Neutrophil (primary cell): Measurements from ENCODE around the gene SHC1.
"Not testable (repeated sequence)": the region's sequence is repeated elsewhere in the genome, so short reads cannot be mapped to it uniquely, and the experiment has no call there.

Source experiments
- H3K27ac ChIP-seq: fragments of 200-600 bp; sonication (generic); 2 replicates; pipeline ENCODE4 v1.5.1; 2016; ENCODE audit warnings: mild to moderate bottlenecking, moderate library complexity
- H3K27me3 ChIP-seq: fragments of 200-600 bp; sonication (generic); 2 replicates; pipeline ENCODE4 v1.6.0; 2016; ENCODE audit warnings: mild to moderate bottlenecking
- H3K36me3 ChIP-seq: fragments of 200-600 bp; sonication (generic); 2 replicates; pipeline ENCODE4 v1.5.1; 2017
- H3K4me1 ChIP-seq, 2 experiments: fragments of 200-600 bp in 1 of 2; sonication (generic) in 1 of 2; 1 replicate in 1 of 2; 2 replicates in 1 of 2; pipeline versions ENCODE4 v1.5.1 to v1.6.1; 2013 to 2016; ENCODE audit warnings: low read depth in 1 of 2, low read length in 1 of 2, mild to moderate bottlenecking in 1 of 2, moderate library complexity in 1 of 2; ENCODE audit not compliant: control insufficient read depth in 1 of 2, insufficient read depth in 1 of 2
- H3K4me3 ChIP-seq, 2 experiments: fragments of 200-600 bp in 1 of 2; sonication (generic) in 1 of 2; 1 replicate in 1 of 2; 2 replicates in 1 of 2; pipeline ENCODE4 v1.5.1; 2013 to 2016; ENCODE audit warnings: low read depth in 1 of 2, low read length in 1 of 2, mild to moderate bottlenecking in 1 of 2, moderate library complexity in 1 of 2
- H3K9me3 ChIP-seq: fragments of 200-600 bp; sonication (generic); 2 replicates; pipeline ENCODE4 v1.5.1; 2016
- CTCF ChIP-seq: fragments of 200-600 bp; sonication (generic); IDR thresholded peaks from 2 replicates; pipeline ENCODE4 v1.5.1; 2016; ENCODE audit warnings: antibody characterized with exemption

Gene SHC1

GRCh38 chr1:154982897-154983648 is 12.5 kb upstream of the SHC1 start, which contains the start of gene FLAD1:
TSS of gene FLAD1 (plus strand) at chr1:154983344. CDS start at chr1:154983695, 351 bp downstream.
- peak; percentile 20 for TF ChIP-seq CTCF
- no peaks in the 10 kb centered on the region for H3K27me3 ChIP-seq
- H3K4me3 ChIP-seq, result peak within 1 kb of the TSS; percentile 70 to 72
- H3K27ac ChIP-seq, result peak within 1 kb of the TSS; percentile 70
- peaks cover 18 to 24% of the 10 kb centered on the region in 2 experiments for H3K4me1 ChIP-seq
- no peaks in the 10 kb centered on the region for H3K9me3 ChIP-seq
- peaks cover 3% of the 10 kb centered on the region for H3K36me3 ChIP-seq

- no peaks in the 10 kb centered on the region for H3K36me3 ChIP-seq
- no peaks in the 10 kb centered on the region for H3K9me3 ChIP-seq
- no peak for TF ChIP-seq CTCF
- H3K27ac ChIP-seq, result peak overlapping the region; percentile 70
- H3K4me1 ChIP-seq, result peaks cover 18 to 20% of the 10 kb centered on the region in 2 experiments
- H3K4me3 ChIP-seq, result peak overlapping the region; percentile 70 to 72
- H3K27me3 ChIP-seq, result no peaks in the 10 kb centered on the region
These were observed 11.8 kb upstream of the SHC1 start for GRCh38 chr1:154982341-154982740.

- Histone ChIP-seq H3K4me1 (peaks cover 39 to 40% of the 10 kb centered on the region in 2 experiments), H3K27me3 (no peaks in the 10 kb centered on the region), H3K9me3 (no peaks in the 10 kb centered on the region), H3K4me3 (no peak overlapping the region), H3K36me3 (no peaks in the 10 kb centered on the region), H3K27ac (no peak overlapping the region)
- TF ChIP-seq CTCF, result no peak
These were observed 7.8 kb upstream of the SHC1 start for GRCh38 chr1:154978360-154978759.

- H3K4me1 ChIP-seq, result peaks cover 41 to 42% of the 10 kb centered on the region in 2 experiments
- not testable (repeated sequence) for H3K36me3 ChIP-seq, H3K27ac ChIP-seq
These were observed 7.2 kb upstream of the SHC1 start for GRCh38 chr1:154977762-154978161.

GRCh38 chr1:154975409-154976059 is 5.0 kb upstream of the SHC1 start:
- TF ChIP-seq CTCF, result no peak
- Histone ChIP-seq H3K36me3 (no peaks in the 10 kb centered on the region), H3K4me1 (peaks cover 55% of the 10 kb centered on the region in 2 experiments), H3K4me3 (peak overlapping the region; percentile 75 to 94), H3K27ac (peak overlapping the region; percentile 98), H3K27me3 (no peaks in the 10 kb centered on the region), H3K9me3 (no peaks in the 10 kb centered on the region)

More at GRCh38 chr1:154977762-154978161, 7.2 kb upstream of the SHC1 start:
- not testable (repeated sequence) for H3K4me3 ChIP-seq, H3K9me3 ChIP-seq, H3K27me3 ChIP-seq
